ENCODE data around the gene ISOC2.
A peak's percentile ranks its signal among the peaks of the same experiment; 100 is the strongest.
"Not testable (repeated sequence)": the region's sequence is repeated elsewhere in the genome, so short reads cannot be mapped to it uniquely, and the experiment has no call there.

Gene ISOC2, protein sequence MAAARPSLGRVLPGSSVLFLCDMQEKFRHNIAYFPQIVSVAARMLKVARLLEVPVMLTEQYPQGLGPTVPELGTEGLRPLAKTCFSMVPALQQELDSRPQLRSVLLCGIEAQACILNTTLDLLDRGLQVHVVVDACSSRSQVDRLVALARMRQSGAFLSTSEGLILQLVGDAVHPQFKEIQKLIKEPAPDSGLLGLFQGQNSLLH

DNA sequence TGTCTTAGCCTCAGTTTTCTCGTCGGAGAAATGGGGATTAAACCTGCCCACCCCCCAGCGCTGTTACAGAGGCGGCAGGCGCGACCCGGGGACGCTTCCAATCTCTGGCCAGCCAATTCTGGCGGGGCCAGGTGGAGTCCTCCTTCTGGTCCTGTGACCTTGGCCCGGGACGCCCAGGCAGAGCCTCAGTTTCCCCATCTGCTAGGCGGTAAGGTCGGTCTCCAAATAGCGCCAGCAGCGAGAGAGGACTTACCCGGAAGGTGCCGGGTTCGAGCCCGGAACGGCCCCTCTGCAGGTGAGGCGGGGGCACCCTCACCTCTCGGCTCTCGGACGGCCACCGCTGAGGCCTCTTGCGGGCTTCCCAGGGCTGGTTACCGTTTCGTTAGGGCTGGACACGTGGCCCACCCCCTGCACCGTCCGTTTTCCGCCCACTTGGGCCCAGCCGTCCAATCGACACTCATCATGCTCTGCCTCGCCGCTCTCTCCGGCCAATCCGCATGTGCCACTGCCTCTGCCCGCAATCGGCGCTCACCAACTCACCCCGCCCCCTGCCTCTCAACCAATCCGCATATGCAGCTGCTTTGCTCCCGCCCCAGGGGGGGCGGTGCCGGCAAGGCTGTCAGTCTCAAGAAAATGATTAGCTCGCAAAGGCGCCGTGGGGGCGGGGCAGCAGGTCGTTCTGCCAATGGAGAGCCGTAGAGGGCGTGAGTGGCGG, at the start of gene ISOC2:
ISOC2 (minus strand) TSS at position 384 of the 715 bp plus-strand sequence. CDS start 5,156 bp downstream, outside the sequence.
- peak; percentile 99 for DNase-seq

GRCh38 chr19:55508120-55508519, 46.7 kb upstream of the ISOC2 start:
- DNase-seq: no peak

DNA sequence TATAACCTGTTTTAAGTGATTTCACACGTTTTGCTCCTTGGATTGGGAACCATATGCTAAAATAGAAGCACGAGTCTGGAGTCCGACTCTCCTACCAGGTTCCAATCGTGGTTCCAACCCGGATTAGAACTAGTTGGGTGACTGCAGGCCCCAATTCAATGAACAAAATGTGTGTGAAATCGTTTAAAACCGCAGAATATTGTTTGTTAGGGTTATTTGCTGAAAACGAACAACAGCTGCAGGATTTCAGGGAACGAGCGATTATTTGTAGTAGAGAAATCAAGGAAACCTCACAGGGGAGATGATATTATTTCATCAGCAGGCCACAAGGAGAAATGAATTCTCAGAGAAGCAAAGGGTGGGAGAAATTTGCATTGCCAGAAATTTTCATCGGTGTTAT, 43.5 kb upstream of the ISOC2 start:
- DNase-seq: no peak

GRCh38 chr19:55504252-55504603, 42.8 kb upstream of the ISOC2 start:
- DNase-seq: no peak

- peak; percentile 73 for DNase-seq
Observed at GRCh38 chr19:55503502-55504251, 42.2 kb upstream of the ISOC2 start.

DNA sequence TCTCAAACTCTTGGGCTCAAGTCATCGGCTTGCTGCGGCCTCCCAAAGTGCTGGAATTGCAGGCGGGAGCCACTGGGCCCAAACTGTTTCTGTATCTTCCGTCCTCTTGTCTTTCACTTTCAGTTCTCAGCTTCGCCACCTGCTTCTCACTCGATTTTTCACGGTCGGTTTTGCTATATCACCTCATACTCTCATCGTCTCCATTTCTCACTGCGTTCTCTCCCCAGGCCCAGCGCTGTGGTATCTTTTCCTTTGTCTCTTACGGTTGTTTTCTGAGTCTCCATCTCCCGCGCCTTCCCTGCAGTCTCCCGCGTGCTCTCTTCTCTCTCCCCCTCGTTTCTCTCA, 41.7 kb upstream of the ISOC2 start:
- DNase-seq: no peak

DNA sequence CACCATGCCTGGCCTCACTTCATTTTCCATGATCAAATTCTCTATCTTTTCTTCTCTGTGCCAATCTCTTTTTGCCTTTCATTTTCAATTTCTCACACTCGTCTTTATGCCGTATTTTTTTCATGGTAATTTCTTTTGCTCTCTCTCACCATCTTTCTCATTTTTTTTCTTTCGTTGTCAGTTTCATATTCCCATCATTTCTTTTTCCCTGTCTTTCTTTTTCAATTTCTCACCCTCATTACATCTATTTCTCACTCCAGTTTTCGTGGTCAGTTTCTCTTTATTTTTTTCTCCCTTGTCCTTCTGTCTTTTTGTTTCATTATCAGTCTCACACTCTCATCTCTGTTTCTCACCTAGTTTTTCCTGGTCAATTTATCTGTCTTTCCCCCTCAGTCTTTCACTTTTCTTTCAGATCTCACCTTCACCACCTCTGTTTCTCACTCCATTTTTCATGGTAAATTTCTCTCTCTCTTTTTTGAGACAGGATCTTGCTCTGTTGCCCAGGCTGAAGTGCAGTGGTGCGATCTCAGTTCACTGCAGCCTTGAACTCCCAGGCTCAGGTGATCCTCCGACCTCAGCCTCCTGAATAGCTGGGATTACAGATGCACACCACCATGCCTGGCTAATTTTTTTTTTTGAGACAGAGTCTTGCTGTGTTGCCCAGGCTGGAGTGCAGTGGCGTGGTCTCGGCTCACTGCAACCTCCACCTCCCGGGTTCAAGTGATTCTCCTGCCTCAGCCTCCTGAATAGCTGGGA, 40.9 kb upstream of the ISOC2 start:
- DNase-seq: no peak

DNA sequence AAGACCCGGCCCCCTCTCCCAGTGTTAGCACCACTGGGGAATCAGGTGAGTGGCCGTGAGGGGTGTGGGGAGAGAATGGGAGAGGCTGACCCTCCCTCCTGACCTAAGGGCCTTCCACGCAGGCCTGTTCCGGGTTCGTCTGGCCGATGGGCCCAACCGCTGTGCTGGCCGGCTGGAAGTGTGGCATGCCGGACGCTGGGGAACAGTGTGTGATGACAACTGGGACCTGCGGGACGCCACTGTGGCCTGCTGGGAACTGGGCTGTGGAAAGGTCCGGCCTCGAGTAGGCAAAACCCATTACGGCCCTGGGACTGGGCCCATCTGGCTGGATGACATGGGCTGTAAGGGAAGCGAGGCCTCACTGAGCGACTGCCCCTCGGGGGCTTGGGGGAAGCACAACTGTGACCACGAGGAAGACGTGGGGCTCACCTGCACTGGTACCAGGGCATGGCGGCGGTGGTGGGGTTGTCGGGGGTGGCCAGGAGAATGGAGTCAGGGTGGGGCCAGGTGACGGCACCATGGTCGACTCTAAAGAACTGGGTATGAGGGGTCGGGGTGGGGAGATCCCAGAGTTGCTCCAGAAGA, 39.0 kb upstream of the ISOC2 start:
- no peak for DNase-seq

DNA sequence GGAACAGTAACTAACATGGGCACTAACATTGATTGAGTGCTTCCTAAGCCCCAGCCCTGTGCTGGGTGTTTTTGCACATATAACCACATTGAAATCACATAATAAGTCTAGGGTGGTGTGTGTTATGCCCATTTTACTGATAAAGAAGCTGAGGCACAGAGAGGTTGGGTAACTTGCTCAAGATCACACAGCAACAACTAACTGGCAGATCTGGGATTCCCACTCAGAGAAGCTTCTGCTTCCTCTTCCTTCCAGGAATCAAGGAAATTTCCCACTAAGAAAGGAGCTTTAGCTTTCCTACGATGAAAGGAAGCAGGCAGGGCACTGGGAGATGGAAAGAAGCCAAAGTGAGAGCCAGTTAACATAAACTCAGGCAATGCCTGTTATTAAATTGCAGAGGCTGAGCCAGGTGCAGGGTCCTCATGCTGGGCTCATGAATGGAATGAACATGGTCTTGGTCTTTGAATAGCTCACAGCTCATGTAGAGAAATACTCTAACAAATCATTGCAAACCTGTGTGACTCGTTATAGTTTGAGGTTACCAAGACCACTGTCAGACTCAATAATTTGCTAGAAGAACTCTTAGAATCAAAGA, 36.9 kb upstream of the ISOC2 start:
- DNase-seq: no peak

DNA sequence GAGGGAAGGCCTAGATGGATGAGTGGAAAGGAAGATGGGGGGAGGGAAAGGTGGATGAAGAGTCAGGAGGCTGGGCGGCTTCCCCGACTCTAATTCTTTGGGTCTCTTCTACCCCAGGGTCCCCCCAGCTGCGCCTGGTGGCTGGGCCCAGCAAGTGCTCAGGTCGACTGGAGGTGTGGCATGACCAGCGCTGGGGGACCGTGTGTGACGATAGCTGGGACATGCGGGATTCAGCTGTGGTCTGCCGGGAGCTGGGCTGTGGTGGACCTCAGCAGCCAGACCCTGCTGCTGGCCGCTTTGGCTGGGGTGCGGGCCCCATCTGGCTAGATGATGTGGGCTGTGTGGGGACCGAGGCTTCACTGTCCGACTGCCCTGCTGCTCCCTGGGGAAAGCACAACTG, 36.3 kb upstream of the ISOC2 start:
- no peak for DNase-seq

- DNase-seq: not testable (repeated sequence)
Observed at GRCh38 chr19:55496820-55497219, 35.4 kb upstream of the ISOC2 start.

DNA sequence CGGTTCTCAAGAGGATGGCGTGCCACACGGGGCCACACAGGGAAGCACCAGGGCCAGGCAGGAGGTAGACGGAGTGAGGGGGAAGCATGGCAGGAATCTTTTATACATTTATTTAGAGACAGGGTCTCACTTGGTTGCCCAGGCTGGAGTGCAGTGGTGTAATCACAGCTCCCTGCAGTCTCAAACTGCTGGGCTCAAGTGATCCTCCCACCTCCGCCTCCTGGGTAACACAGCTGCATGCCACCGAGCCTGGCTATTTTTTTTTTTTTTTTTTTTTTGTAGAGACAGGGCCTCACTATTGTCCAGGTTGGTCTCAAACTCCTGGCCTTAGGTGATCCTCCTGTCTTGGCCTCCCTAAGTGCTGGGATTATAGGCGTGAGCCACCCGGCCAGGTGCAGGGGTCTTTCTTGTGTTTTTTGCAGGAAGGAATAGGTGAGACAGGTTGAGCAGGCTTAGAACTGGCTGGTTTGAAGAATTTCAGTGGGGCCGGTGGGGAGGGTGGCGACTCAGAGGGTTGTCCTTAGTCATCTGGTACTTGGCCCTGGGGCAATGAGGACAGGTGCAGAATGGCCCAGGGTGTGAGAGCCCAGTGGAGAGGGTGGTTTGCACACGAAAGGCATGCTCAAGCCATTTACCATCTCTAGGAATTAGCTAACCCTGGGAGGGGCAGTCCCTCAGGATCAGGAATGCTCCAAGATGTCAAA, 34.4 kb upstream of the ISOC2 start:
- no peak for DNase-seq

- no peak for DNase-seq
Observed at GRCh38 chr19:55494172-55494761, 32.8 kb upstream of the ISOC2 start.

DNA sequence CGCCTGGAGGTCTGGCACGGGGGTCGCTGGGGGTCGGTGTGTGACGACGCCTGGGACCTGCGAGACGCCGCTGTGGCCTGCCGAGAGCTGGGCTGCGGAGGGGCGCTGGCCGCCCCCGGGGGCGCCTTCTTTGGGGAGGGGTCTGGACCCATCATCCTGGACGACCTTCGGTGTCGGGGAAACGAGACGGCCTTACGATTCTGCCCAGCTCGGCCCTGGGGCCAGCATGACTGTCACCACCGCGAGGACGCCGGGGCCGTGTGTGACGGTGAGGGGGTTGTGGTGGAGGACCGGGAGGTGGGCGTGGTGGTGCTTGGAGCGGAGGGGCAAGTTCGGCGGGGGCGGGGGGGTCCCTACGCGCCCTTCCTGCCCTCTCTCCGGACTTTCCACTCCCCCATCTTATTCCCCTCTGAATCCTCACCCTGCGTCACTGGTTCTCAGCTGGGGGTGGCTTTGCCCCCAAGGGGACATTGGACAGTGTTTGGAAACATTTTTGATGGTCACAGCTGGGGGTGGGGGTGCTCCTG, 32.3 kb upstream of the ISOC2 start:
- no peak for DNase-seq

DNA sequence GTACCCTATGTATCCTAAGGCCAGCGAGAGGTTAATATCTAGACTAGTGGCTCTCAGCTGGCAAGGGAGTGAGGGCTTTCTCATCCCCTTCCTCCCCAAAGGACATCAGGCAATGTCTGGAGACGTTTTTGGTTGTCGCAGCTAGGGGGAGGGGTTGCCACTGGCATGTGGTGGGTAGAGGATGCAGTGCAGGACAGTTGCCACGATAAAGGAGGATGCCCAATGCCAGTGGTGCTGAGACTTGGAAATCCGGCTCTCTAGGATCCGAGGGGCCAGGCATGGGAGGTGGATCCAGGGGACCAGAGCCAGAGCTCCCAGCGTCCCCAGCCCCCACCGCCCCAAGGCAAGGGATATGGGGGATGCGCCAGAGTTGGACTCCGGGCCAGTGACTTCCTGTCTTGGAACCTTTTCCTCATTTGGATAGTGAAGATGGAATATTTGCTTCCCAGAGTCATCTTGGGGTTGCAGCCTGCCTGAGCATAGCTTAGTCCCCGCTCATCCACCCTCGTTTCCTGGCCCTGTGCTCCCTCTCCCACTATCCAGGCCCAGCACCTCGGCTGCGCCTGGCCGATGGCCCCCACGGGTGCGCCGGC, 31.7 kb upstream of the ISOC2 start:
- no peak for DNase-seq

GRCh38 chr19:55492362-55492944, 31.0 kb upstream of the ISOC2 start:
- DNase-seq: peak; percentile 72

GRCh38 chr19:55491546-55492360, 30.3 kb upstream of the ISOC2 start:
- DNase-seq: no peak

DNA sequence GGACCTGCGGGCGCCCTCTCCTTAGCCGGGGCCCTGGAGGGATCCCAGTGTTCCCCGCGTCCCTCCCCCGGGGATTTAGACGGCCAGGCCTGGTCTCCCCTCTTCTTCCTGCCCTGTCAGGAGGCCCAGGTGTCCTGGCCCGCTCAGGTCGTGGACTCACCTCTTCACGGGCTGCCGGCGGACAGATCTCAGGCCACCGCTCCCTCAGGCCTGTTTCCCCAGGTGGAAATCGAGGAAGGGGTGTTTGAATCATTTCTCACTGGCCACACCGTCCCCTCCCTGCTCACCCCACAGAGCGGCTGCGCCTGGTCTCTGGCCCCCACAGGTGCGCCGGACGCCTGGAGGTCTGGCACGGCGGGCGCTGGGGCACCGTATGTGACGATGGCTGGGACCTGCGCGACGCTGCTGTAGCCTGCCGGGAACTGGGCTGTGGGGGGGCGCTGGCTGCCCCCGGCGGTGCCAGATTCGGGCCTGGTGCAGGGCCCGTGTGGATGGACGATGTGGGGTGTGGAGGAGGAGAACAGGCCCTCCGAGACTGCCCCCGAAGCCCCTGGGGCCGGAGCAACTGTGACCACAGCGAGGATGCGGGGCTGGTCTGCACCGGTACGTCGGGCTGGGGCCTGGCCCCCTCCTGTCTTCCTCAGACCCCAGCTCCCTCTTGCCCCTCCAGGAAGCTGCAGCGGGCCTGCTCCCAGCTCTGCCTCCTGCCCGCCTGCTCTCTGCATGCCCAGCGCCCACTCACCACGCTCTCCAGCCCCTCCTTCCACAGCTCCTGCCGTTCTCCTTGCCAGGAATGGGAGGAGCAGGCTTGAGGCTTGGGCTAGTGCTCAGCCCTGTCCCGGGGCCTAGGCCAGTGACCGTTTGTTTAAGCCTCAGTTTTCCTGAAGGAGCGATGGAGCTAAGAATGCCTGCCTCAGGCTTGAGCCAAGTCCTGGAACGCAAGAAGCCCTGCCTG, 29.3 kb upstream of the ISOC2 start:
- no peak for DNase-seq

All from NCI-H1105 treated with DMSO at 0.1 percent for 48 hours (cell line).